GM19455 (cell line): ENCODE measurements around the gene BTLA.
"Not testable (repeated sequence)": the region's sequence is repeated elsewhere in the genome, so short reads cannot be mapped to it uniquely, and the experiment has no call there.

Experiments used
- ATAC-seq: cut with Tn5 transposase; IDR thresholded peaks from one replicate; pipeline ENCODE4 v1.9.1; 2021; ENCODE audit not compliant: unreplicated experiment

Gene BTLA, protein sequence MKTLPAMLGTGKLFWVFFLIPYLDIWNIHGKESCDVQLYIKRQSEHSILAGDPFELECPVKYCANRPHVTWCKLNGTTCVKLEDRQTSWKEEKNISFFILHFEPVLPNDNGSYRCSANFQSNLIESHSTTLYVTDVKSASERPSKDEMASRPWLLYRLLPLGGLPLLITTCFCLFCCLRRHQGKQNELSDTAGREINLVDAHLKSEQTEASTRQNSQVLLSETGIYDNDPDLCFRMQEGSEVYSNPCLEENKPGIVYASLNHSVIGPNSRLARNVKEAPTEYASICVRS

DNA sequence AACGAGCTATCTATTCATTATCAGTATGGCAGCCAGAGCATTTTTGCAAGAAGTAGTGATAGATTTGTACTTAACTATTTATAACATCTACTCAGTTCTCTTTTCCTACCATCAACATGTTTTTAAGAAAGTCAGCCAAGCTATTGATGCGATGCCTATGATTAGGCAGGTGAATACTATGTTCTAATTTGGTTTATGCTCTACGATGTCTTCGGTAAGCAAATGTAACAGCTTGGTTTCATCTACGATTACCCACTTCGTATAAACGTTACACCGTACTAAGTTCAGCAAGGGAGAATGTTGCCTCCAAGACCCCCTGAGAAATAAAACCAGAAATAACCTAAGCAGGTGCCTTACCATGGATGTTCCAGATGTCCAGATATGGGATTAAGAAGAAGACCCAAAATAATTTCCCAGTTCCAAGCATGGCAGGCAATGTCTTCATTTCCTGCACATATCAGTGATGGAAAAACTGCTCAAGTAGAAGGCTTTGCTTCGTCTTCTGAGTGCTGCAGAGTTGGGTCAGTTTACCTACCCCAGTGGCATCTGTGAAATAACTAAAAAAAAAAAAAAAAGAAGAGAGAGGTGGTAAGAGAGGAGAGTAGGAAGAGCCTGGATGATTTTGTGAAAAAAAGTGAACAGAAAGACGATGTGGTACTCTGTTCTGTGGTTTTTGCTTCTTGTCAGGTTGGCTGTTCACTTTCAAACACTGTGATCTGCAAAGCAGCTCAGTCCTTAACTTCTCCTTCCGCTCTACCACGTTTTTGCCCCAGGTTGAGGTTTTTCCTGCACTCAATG lies at the start of gene BTLA:
Gene BTLA, minus strand, starts transcription at position 559 of the 798 bp plus-strand sequence. Its CDS starts 114 bp downstream, at position 445.
- peak; percentile 74 for ATAC-seq

DNA sequence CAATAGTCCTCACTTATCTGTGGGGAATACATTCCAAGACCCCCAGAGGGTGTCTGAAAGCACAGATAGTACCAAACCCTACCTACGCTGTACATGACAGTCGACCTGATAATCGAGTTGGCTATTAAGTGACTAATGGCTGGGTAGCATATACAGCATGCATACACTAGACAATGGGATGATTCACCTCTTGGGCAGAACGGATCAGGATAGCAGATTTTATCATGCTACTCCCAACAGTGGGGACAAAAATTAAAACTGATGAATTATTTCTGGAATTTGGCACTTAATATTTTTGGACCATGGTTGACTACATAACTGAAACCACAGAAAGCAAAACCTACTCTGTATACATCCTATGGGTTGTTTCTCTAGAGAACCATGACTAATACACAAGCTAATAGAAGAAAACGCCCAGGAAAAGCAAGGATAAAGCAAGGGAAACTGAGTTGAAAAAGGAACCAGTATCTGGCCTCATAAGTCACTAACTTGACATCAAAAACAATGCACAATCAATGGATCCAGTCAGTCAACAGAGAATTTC lies 47.0 kb upstream of the BTLA start:
- no peak for ATAC-seq

DNA sequence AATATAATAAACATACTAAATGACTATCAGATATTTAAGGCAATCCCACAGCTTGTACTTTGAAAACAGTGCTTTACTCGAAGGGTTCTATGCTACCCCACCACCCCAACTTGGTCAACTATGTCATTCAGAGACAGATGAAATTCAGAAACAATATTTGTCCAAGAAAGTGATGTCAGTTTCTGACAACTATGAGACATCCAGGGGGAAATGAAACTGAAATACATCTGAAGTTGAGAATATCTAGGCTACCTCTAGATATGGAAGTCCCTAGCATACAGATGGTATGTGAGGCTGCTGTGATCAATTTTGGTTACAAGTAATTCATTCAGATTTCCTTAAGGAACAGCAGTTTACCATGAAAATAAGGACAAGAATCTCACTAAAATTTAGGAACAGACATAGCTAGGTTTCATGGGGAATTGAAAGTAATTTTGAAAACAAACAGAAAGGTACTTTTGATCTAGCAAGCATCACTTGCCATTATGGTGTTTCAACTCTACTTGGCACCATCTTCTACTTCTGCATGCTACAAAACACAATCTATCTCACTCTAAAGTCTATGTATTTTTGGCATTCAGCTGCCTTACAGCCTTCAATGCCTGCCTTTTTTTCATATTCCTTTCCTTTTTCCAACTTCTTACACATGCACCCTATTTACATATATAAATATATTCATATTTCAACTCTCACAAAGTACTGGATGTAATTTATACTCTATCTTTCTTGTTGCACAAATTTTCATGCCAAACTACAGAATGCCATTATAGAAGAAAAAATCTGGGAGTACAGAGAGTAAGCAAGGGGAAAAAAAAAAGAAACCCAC lies 40.8 kb upstream of the BTLA start:
- peak; percentile 86 for ATAC-seq

DNA sequence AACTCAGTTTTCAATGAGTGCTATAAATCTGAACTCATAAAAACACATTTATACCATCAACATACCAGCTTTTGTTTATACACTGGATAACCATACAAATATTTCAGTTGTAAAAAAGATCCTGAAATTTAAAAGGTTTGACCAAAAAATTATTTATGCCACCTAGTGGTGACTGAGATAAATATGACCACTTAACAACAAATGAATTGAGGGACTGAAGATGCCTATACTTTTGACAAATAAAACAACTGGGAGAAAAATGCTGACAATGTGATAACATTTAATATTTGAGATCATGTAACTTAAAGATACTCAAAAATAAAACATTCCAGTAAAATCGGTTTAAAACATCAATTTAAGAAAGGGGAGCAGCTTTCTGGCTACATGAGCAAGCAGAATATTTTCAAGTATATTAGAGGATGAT lies 32.1 kb upstream of the BTLA start:
- ATAC-seq = no peak

DNA sequence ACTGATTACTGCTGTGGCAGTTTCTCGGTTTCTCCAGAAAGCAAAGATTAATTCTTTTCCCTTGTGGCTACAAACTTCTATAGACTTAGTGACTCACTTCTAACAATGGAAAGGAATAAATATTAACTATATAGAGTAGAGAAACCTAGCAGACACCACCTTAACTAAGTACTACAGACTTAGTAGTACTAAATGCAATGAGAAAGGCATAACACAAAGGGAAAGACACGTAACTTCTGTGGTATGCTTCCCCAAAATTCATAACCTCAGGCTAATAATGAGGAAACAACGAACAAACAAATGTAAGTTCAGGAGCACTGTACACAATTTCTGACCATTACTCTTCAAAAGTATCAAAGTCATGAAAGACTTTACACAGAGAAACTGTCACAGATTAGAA lies 31.3 kb upstream of the BTLA start:
- no peak for ATAC-seq

DNA sequence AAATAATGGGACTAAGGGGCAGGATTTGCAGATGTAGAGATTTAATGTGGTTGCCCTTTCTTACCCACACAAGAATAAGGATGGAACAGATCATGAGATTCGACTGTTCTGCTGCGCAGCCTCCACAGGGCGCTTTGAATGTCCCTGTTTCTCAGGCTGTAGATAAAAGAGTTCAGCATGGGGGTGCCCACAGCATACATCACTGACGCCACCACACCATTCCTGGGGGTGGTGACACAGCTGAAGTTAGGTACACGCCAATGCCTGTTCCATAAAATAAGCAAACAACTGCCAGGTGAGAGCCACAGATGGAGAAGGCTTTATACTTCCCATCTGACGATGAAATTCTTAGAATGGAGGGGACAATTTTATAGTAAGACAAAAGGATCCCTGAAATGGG lies 24.9 kb upstream of the BTLA start:
- ATAC-seq = not testable (repeated sequence)

DNA sequence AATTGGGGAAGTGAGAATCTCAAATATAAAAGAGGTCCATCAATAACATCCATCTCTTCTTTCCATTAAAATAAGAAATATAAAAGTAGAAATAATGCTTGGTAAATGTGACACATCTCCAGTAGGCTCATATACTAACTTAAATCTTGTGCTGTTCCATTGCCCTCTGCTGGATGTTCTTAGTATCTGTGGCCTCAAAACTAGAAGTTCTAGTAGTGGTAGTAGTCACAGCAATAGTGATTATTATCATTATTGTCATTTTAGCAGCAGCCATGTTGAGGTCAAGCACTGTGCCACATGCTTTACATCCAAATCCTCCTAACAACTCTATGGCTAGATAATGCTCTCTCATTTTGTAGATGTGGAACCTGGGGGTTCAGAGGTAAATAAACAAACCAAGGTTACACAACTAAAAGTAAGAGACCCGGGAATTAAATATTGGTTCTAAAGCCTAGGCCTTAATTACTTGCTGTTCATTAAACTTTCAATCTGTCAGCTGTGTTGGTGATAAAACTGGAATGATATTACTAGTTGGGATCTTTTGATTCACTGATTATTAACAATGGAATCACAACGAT lies 20.2 kb upstream of the BTLA start:
- ATAC-seq = no peak

DNA sequence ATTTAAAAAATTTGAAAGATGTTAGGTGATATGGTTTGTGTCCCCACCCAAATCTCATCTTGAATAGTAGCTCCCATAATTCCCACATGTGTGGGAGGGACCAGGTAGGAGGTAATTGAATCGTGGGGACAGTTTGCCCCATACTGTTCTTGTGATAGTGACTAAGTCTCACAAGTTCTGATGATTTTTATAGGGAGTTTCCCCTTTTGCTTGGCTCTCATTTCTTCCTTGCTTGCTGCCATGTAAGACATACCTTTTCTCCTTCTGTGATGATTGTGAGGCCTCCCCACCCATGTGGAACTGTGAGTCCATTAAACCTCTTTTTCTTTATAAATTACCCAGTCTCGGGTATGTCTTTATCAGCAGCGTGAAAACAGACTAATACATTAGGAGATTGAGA lies 19.7 kb upstream of the BTLA start:
- not testable (repeated sequence) for ATAC-seq

DNA sequence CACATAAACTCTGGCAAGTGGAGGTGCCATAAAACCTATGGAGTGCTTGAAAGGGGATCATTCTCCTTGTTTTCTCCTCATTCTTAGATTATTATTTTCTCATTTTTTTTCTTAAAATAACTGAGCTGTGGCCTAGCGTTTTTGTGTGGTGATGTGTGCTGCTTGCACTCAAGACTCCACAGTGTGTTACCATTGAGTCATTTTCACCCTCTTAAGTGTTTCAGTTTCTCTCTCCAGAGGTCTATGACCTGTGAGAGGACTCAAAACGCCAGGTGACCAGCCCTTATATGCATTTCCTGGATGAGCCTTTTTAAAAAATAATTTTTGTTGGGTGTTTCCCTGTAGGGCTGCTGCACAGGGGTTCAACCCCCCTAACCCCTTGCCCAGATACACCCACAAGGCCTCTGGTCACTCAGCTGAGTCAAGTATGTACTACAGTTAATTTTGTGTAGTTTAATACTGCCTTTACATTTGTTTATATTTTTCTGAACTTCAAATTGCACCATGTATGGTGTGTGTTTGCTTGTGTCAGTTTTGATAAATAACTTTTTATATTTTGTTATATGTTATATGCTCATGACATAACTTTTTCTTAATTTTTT lies 15.4 kb upstream of the BTLA start:
- peak; percentile 99 for ATAC-seq

DNA sequence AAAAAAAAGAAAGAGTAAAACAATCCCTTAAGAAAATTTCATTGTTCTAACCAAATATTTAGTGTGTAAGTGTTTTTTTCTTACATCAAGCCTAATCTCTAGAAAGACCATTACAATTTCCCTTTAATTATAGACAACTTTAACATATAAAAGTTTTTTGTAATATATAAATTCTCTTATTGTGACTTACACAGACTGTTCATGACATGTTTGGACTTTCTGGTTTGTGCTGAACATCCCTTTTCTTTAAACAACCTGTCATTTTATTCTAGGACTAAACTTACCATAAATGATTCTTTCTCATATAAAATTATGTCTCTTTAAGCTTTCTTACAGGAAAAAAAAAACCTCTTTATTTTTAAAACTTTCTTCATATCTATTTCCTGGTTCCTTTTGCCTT lies 13.0 kb upstream of the BTLA start:
- no peak for ATAC-seq

DNA sequence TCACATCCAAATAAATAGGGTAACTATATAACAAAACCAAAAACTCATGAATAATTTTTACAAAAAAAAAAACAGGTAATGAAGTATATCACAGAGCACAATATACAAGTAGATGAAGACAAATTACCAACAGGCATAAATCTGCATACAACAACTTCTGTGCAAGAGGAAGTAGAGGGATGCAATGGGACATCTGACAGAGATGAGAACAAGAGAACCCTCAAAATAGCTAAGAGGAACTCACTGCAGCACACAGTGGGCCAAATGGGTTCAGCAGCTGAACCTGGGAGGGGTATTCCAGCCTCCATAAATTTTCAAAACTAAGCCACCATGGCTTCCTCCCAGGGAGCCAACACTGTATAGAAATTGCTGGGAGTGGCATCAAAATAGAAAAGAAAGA lies 9.6 kb upstream of the BTLA start:
- no peak for ATAC-seq

DNA sequence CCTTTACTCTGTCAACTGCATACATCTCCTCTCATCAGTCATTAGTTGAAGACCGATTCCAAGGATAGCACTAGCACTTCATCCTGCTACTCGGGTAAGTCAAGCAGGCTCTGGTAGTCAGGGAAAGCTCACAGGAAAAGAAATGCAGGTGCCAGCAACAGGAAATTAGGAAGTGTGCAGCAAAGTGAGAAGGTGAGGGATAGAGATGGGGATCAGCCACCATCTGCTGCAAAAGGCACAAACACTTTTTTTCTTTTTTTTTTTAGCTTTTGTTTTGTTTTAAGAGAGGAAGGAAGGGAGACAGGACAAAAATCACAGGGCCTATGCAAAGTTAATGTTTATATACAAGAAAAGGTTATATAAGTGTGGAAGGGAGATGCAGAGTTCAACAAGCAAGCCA lies 9.0 kb upstream of the BTLA start:
- no peak for ATAC-seq

DNA sequence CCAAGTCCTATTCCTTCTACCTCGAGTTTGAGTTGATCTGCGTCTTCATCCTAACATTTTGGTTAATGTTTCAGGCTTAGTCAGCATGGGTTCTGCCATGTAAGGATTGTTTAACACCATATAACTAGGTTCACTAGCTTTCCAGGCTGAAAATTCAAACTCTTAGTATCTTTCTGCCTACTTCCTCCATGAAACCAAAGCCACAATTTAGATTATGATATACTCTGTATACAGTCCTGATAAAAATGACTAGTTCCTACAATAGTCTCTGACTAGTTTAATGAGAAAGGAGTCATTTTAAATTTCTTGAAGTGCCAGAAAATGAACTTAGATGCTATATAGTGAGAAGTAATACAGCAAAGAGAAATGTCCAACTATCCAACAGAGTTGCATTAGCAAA lies 6.6 kb upstream of the BTLA start:
- no peak for ATAC-seq

DNA sequence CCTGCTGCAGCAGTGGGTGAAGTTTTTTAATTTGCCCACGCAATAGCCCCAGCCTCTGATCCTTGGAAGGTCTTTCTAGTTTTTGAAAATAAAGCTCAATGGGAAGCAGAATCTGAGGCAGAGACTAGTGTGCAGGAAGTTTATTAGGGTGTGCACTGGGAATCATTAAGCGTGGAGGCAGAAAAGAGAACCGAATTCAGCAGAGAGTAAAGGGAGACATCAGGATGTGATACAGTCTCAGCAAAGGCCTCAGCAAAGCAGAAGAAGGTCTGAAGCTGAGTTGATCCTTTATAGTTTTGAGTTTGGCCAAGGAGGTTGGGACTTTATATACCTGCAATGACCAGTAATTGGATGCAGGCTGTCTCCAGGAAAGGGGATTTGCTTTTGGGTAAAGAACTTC lies 4.9 kb upstream of the BTLA start:
- ATAC-seq = no peak

DNA sequence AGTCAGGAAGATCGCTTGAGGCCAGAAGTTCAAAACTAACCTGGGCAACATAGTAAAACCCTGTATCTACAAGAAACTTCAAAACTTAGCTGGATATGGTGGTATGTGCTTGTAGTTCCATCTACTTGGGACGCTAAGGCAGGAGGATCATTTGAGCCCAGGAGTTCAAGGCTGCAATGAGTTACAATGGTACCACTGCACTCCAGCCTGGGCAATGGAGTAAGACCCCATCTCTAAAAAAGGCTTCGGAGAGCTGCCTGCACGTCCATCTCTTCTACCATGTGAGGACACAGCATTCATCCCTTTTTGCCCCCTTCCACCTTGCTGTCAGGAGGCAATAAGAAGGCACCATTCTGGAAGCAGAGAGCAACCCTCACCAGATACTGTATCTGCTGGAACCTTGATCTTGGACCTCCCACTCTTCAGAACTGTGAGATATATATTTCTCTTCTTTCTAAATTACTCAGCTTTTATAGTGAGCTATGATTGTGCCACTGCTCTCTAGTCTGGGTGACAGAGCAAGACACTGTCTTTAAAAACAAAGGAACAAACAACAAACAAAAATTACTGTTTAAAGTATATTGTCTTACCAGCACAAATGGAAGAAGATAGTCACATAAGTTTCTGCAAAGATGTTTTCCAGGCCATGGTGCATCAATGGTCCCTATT lies 4.2 kb upstream of the BTLA start:
- ATAC-seq = no peak

DNA sequence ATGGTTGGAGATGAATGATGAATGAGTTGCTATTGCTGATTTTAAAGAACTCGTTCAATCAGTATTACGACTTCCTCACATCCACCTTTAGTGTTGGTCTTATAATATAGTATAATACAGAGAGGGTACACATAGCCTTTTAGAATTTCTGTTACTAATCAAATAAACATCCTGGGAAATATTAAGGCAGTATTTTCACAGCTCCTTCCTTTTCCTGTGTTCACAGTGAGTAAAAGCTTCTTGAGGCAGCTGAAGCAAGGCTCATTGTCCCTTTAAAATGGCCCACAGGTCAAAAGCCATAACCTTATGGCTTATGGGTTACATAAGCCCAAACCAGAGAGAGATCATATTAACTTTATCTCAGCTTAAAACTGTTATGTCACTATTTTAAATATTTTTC lies 1.3 kb upstream of the BTLA start:
- ATAC-seq = no peak

DNA sequence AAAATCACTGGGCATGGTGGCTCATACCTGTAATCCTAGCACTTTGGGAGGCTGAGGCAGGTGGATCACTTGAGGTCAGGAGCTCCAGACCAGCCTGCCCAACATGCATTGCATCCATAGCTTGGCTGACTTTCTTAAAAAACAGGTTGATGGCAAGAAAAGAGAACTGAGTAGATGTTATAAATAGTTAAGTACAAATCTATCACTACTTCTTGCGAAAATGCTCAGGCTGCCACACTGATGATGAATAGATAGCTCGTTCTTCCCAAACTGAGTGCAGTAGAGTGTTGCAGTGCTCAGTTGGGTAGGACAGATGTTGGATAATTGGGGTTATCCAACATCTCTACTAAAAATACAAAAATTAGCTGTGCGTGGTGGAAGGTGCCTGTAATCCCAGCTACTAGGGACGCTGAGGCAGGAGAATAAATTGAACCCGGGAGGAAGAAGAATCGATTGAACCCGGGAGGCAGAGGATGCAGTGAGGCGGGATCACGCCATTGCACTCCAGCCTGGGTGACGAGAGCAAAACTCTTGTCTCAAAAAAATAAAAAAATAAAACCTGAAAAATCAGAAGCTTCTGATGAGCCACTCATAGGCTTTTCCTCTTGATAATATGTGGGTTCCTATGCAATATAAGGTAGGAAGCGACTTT lies 1.2 kb downstream of the BTLA start:
- ATAC-seq = no peak

DNA sequence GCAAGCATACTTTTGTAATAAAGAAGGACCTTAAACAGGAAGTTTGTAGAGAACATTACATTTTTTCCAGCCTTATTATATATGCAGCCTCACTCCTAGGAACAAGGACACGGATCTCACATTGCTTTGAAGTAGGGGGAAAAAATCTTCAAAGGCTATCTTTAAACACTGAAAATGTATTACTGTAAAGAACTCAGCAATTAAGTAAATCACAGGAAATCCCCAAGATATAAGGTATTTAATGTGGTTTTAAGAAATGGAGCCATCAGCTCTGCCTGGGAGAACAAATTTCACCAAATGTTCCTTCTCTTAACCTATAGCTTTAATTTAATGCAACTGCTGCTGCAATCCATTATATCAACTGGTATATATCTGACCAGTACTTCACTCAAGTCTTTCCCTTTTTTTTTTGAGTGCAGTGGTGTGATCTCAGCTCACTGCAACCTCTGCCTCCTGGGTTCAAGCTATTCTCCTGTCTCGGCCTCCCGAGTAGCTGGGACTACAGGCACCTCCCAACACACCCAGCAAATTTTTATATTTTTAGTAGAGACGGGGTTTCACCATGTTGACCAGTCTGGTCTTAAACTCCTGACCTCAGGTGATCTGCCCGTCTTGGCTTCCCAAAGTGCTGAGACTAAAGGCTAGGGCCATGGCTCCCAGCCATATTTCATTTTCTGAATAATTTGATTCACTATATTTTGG lies 2.8 kb downstream of the BTLA start:
- no peak for ATAC-seq

DNA sequence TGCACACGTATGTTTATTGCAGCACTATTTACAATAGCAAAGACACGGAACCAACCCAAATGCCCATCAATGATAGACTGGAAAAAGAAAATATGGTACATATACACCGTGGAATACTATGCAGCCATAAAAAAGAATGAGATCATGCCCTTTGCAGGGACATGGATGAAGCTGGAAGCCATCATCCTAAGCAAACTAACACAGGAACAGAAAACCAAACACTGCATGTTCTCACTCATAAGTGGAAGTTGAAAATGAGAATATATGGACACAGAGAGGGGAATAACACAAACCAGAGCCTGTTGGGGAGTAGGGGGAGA lies 4.9 kb downstream of the BTLA start:
- not testable (repeated sequence) for ATAC-seq
